GM12801 (cell line): ENCODE results near the gene TDRD12.

Source experiments
- CTCF ChIP-seq: IDR thresholded peaks from one replicate; pipeline ENCODE4 v1.5.1; 2011; ENCODE audit warnings: control low read depth; ENCODE audit not compliant: insufficient read length; ENCODE audit errors: extremely low read depth

The TDRD12 gene

GRCh38 chr19:32687681-32688080 is 31.9 kb upstream of the TDRD12 start:
- no peak for TF ChIP-seq CTCF

GRCh38 chr19:32688311-32688710 is 31.3 kb upstream of the TDRD12 start:
- TF ChIP-seq CTCF = no peak

GRCh38 chr19:32691291-32691951 is 28.1 kb upstream of the TDRD12 start, which contains the start of gene NUDT19:
Gene NUDT19, plus strand, starts transcription at chr19:32691821. Its CDS starts 140 bp downstream, at chr19:32691961.
- TF ChIP-seq CTCF = no peak

DNA sequence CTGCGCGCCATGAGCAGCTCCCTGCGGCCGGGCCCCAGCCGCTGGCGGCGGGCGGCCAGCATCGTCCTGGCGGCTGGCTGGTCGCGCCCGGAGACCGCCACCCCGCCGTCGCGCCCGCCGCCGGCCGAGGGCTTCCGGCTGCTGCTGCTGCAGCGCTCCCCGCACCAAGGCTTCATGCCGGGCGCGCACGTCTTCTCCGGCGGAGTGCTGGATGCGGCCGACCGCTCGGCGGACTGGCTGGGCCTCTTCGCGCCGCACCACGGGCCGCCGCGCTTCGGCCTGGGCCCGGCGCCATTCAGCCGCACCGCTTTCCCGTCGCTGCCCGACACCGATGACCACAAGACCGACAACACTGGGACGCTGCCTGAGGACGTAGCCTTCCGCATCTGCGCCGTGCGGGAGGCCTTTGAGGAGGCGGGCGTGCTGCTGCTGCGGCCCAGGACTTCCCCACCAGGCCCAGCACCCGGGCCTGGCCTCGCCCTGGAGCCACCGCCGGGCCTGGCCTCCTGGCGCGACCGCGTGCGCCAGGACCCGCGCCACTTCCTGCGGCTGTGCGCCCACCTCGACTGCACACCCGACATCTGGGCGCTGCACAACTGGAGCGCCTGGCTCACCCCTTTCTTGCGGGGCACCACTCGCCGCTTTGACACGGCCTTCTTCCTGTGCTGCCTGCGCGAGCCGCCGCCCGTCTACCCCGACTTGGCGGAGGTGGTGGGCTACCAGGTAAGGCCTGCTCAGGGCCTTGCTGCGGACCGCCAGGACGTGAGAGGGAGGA is 27.4 kb upstream of the TDRD12 start:
- no peak for TF ChIP-seq CTCF

- TF ChIP-seq CTCF = no peak
These were observed 26.9 kb upstream of the TDRD12 start for GRCh38 chr19:32692727-32693061.

DNA sequence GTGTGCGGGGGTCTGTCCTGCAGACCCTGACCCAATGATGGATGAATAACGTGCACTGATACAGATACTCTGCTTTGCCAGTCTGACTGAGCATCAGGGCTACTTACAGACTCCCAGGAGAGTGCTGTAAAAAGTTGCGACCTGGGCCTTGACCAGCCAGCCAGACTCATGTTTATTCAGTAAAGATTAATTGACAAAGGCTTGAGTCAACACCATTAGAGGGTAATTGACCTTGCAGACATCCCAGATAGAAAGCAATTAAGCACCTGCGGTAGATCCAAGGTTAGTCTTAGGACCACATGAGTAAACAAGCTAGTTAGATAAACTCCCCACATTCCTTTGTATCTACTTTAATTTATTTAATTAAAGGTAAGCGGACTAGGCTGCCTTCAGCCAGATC is 17.6 kb upstream of the TDRD12 start:
- no peak for TF ChIP-seq CTCF

DNA sequence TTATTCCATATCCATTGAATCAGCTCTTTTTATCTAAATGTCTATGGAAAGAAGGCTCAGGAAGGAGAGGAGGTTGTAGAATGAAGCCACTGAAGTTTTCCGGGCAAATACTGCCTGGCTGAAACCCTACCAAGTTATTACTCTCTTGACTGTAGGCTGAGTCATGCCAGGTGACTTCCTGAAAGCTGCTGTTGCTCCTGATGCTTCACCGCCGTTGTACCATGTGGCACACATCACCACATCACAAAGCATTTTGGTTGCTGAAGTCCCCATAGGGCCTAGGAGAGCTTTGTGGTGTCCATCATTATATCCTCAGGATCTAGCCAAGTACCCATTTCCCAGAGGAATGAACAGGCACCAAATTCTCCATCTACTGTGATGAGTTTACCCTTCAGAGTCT is 11.1 kb upstream of the TDRD12 start:
- TF ChIP-seq CTCF = no peak
